Measurements from ENCODE around the gene TAS1R2.

DNA sequence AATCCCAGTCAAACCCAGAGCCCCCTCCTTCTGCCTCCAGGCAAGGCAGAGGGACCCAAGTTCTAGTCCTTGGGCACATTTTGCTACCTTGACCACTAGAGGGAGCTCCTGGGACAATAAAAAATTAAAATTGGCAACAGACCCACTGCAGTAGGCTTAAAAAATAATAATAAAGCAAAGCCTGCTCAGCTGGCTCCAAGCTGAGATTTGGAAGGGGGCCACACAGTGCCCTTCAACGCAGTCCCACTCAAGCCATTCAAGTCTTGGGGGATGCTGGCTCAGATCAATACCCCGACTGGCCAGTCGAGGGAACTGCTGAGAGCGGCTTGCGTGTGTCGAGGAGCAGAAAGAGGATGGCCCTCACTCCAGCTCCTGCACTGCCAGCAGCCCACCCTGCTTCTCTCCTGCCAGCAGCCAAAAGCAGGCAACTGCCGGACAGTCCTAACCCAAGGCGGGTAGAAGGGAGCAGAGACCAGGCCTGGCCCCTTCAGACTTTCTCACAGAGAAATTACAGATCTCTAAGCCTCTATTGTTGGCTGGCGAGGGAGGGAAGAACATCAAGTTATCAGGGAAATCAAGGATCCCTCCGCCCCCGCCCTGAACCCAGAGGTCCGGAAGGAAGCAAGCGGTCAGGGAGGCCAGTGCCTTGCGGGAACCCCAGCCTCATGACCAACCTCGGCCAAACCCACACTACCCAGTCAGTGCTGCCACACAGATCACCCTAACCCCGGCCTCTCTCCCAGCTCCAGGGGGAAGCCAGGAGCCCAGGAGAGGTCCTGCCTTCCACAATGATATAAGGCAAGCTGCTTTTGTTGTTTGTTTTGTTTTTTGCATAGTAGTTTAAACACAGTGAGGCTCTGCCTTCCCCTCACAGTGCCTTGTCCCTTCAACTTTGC lies 47.8 kb upstream of the TAS1R2 start:
- TF ChIP-seq ZNF24 (IDR thresholded peaks at IDR 0.05): no peak
- TF ChIP-seq, protein P1, sequence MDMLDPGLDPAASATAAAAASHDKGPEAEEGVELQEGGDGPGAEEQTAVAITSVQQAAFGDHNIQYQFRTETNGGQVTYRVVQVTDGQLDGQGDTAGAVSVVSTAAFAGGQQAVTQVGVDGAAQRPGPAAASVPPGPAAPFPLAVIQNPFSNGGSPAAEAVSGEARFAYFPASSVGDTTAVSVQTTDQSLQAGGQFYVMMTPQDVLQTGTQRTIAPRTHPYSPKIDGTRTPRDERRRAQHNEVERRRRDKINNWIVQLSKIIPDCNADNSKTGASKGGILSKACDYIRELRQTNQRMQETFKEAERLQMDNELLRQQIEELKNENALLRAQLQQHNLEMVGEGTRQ (CRISPR knock-in tag; IDR thresholded peaks at IDR 0.05): no peak
- 0 out of 2 replicates have a peak, but pooled peaks have one; percentile 27 for TF ChIP-seq MXI1 (IDR thresholded peaks at IDR 0.05; ENCODE audit: low read depth, low read length)
- peak; percentile 56 to 86 for TF ChIP-seq KDM1A (IDR thresholded peaks at IDR 0.05)
